GM21423 (cell line): Measurements from ENCODE around the gene LGSN.
"Not testable (repeated sequence)": the region's sequence is repeated elsewhere in the genome, so short reads cannot be mapped to it uniquely, and the experiment has no call there.

Experiments used
- ATAC-seq: cut with Tn5 transposase; IDR thresholded peaks from one replicate; pipeline ENCODE4 v1.9.1; 2021; ENCODE audit warnings: mild to moderate bottlenecking, moderate library complexity; ENCODE audit not compliant: unreplicated experiment

LGSN gene

GRCh38 chr6:63246581-63246980, 73.2 kb downstream of the LGSN start:
- no peak for ATAC-seq

DNA sequence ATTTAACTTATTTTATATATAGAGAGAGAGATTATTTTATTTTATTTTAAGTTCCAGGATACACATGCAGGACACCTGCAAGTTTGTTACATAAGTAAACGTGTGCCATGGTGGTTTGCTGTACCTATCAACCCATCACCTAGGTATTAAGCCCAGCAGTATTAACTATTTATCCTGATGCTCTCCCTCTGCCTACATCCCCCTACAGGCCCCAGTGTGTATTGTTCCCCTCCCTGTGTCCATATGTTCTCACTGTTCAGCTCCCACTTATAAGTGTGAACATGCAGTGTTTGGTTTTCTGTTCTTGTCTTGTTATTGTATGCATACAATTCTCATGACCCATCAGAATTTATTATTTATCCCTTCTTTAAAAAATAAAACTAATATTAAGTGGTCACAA, 73.9 kb downstream of the LGSN start:
- ATAC-seq, result peak; percentile 78

DNA sequence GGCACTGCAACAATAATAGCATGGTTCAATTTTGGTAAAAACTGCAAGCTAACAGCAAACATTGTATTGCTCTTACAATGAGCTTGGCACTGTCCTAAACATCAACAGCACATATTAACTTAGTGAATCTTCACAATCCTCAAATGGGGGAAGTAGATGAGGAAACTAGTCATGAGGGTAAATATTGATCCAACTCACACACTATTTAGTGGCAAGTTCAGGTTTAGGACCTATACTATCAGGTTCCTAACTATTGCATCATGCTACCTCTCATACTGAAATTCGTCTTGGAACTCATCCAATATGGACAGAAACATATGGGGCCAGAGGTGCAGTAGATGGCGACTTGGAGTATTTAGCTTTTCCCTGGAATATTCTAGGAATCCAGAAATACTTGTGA, 74.4 kb downstream of the LGSN start:
- ATAC-seq, result no peak

GRCh38 chr6:63236398-63236817, 83.4 kb downstream of the LGSN start:
- ATAC-seq, result peak; percentile 68

DNA sequence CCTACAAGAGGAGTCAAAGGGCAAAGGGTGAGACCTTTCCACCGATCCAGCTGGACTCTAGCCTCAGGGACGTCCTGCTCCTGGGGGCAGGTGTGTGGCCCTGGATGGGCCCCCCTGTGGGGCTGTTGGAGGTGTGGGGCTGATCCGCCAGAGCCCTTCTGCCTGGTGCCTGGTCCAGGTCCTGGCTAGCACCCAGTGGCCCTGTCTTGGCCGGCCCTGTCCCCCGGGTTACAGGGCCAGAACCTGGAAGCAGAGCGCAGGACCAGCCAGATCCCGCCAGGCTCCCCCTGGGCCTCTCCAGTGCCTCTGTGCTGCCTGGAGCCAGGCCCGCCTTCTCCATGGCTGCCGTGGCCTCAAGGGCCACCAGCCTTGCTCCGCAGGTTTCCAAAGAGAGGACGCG, 89.3 kb downstream of the LGSN start:
- ATAC-seq, result not testable (repeated sequence)

DNA sequence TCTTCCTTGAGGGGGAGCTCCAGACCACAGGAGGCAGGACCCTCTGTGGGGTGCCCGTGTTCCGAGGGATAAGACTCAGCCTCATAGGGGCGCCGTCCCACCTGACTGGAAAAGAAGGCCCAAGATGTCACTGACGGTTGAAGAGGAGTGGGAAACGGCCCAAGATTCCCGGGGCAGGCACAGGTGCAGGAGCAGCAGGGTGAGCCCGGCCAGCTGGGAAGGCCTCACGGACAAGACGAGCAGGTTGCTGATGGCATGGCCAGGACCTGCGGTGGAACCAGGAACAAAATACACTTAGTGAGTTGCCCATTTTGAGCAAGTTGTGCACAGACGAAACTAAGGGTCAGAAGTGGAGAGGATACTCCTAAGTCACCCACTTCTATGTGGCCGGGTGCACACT, 89.8 kb downstream of the LGSN start:
- ATAC-seq, result not testable (repeated sequence)

- not testable (repeated sequence) for ATAC-seq
Measured at GRCh38 chr6:63227928-63228894, 91.6 kb downstream of the LGSN start.

- not testable (repeated sequence) for ATAC-seq
Measured at GRCh38 chr6:63225987-63226386, 93.8 kb downstream of the LGSN start.
